ENCODE results near the gene SETMAR.
"Not testable (repeated sequence)": the region's sequence is repeated elsewhere in the genome, so short reads cannot be mapped to it uniquely, and the experiment has no call there.

The SETMAR gene

DNA sequence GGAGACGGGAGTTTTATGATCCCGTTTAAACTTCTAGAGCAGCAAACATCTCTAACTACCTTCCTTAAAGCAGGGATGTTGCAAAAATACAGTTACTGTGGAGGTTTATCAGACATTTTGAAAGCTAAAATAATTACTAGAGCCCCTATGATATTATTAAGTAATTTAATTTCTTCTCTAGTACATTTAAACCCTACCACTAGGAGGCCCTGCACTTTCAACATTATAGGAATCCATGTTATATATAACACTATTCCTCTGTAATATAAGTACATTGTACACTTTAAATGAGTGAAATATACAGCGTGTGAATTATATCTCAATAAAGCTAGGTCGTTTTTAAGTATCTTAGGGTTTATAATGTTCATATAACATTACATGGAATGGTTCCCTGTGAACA lies 11.5 kb downstream of the SETMAR start:
- DNase-seq = no peak

DNA sequence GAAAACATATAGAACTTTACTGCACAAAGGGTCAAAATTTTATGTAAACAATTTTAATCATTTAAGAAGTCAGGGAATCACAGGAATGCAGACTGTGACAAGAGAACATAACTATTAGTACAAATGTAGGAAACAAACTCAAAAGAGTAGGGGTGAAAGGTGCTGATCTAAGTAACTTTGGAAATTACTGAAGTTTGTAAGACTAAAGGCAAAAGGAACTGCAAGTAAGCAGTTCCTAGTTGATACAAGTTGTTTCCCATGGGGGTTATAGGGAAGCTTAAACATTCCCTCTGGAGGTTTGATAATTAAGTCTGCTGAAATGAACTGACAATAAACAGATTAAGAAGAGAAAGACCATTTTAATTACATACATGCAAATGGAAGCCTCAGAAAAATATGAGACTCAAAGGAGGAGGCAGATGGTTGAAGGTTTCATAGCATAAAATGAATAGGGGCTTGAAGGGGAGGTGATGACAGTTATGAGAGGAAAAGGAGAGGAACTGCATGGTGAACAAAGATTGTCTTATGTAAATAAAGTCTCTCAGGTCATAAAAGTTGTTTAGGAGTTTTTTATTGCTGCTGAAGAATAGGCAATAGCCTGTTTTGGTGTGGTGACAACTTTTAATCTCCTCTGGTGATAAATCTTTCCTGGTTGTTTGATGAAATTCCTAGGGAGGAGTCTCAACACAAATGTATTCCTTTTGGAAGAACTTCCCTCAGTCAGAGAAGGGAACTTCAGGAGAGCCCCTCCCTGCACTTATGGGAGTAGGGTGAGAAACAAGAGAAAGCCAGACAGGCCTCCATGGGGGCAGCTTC lies 17.1 kb downstream of the SETMAR start:
- no peak for DNase-seq

DNA sequence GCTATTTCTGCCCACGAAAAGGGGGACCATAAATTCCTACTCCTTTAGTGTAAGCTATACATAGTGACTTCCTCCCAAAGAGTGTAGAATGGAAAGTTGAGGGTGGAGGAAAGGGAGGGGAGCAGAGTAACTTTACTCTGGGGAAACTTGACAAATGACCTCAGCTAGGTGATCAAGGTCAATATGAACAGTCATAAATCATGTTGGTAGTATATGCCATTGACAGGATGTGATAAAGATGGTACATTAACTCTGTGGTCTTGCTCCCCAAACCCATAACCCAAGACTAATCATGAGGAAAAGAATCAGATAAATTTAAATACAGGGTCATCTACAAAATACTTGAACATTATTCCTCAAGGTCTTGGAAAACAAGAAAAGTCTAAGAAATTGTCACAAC lies 18.6 kb downstream of the SETMAR start:
- no peak for DNase-seq

DNA sequence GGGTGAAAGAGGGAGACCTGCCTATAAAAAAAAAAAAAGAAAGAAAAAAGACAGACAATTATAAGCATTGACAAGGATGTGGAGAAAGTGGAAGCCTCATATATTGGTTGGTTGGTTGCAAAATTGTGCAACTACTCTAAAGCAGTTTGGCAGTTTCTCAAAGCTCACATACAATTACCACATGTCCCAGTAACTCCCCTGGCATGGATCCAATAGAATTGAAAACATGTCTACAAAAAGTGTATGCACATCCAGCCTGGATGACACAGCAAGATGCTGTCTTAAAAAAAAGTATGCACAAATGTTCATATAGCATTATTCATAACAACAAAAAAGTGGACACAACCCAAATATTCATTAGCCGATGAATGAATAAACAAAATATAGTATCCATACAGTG lies 19.5 kb downstream of the SETMAR start:
- no peak for DNase-seq

DNA sequence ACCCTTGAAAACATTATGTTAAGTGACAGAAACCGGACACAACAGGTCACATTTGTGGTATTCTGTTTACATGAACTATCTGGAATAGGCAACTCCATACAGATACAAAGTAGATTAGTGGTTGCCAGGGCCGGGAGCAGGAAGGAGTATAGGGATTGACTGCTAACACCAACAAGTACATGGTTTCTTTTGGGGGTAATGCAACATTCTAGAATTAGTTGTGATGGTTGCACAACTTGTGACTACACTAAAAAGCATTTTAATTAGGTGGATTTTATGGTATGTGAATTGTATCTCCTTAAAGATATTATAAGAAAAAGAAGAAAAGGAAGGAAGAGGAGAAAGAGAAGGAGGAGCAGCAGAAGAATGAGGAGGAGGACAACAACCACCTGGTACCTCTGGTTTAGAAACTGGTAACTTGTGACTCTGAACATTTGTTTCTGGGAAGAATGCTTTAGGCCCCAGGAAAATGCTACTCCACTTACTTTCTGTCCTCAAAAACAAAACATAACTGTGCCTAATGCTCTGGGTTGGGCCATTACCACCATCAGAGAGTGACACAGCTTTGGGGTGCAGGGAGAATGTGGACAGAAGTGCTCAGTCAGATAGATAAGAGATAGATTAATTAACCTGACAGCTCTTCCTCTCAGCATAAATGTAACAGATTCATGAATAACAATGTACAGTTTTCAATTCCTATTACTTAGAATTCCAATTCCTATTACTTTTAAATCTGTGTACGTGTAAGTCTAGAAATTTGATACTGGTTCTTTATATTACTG lies 20.3 kb downstream of the SETMAR start:
- no peak for DNase-seq

DNA sequence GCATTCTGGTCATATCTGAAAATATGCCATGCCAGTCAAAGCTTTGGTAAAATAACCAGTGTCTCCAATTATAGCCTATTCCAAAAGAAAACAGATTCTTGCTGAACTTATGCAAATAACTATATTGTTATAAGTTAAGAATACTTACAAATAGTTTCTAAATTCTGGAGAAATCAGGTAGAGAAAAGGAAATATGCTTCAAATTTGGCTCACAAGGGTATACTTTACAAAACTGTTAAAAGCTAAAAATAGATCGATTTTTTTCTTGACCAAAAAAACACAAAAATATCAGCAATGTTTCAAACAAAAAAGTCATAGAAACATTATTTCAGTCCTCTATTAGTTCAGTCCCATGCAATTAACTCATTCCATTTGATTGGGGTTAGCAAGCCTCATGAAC lies 23.7 kb downstream of the SETMAR start:
- no peak for DNase-seq

DNA sequence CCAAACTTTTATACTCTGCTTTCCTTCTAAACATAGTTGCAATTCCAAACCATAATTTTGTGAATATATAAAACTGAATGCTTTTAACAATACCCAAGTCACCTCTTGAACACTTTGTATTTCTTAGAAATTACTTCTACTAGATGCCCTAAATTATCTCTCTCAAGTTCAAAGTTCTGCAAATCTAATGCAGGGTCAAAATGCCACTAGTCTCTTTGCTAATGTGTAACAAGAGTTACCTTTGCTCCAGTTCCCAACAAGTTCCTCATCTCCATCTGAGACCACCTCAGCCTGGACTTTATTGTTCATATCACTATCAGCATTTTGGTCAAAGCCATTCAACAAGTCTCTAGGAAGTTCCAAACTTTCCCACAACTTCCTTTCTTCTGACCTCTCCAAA lies 26.6 kb downstream of the SETMAR start:
- not testable (repeated sequence) for DNase-seq

DNA sequence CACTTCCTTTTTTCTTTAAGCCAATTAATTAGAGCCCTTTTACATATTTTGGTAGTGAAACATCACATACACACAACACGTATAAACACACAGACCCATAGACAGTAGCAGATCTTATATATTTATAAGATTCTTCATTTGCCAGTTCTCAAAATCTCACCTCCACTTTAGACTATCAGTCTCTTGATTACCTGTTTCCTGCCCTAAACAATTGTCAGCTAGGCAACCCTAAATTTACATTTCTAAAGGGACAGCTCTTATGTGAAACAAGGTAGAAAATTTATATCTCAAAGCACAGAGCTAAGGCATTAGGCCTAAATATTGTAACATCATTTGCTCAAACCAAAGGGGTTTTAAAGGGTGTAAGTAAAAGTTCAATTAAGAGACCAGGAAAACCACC lies 28.9 kb downstream of the SETMAR start:
- DNase-seq = no peak

DNA sequence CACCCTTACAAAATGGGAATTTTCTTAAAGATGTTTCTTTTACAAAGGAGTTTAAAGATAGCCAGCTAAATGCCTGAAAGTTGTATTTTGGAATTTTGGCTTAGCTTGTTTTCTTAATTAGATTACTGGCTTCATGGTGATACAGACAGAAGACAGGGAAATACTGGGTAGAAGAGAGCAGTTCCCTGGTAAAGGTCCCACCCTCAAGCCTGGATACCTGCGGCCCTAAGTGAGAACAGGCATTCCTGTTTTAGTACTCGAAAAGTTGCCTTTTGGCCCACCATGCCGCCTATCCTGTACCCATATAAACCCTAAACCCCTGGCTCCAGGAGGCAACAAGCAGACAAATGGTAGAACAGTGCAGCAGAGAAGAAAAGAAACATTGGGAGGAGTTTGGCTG lies 29.4 kb downstream of the SETMAR start:
- DNase-seq = no peak

DNA sequence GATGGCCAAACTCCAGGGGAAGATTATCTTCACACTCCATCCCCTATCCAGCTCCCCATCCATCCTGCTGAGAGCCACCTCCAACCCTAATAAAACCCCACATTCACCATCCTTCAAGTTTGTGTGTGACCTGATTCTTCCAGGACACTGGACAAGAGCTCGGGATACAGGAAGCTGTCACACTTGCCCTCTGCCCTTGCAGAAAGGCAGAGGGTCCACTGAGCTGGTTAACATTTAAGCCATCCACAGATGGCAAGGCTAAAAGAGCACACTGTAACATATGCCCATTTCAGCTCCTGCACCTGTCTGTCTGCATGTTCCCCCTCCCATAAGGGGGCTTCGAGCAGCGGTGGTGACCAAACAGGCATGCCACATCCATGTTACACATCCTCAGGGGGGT lies 29.8 kb downstream of the SETMAR start:
- DNase-seq = no peak

DNA sequence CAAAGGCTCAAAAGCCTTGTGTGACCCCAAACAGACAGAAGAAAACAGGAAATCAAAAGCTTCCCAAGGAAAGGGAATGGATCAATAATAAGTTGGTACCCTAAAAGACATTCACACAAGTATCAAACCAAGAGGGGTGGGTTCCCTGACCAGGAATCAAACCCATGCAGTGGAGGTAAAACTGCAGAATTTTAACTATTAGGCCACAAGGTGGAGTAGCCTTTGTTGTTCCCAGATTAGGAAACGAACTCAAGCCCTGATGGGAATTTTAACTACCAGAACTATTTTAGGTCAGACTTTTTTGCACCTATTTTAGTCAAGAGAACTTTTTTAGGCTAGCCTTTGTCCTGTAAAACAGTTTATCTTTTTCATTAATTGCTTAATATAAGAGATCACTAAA lies 31.4 kb downstream of the SETMAR start:
- DNase-seq = no peak

DNA sequence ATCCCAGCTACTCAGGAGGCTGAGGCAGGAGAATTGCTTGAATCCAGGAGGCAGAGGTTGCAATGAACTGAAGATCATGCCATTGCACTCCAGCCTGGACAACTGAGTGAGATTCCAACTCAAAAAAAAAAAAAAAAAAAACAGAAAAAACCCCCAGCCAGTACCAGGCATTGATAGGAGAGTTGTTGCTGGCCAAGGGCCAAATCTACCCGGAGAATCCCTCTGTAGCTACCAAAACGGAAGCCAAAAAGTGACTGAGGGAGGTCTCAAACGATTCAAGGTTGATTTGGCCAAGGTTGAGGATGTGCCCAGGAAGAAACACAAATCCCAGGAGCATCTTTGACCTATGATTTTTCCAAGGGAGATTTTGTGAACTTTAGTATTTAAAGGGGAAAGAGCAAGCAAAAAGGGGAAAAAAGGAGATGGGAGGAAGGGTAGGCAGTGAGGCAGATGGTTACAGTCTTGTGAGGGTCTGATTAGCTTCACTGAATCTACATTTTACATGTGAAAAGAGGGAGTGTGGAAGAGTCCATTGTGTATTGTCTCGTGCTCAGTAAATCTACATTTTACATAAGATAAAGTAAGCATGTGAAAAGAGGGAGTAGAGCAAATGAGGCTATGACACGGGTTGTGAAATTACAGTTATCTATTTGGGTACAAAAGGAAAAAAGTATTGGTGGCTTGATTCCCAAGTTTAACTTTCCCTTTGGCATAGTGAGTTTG lies 32.8 kb downstream of the SETMAR start:
- no peak for DNase-seq

DNA sequence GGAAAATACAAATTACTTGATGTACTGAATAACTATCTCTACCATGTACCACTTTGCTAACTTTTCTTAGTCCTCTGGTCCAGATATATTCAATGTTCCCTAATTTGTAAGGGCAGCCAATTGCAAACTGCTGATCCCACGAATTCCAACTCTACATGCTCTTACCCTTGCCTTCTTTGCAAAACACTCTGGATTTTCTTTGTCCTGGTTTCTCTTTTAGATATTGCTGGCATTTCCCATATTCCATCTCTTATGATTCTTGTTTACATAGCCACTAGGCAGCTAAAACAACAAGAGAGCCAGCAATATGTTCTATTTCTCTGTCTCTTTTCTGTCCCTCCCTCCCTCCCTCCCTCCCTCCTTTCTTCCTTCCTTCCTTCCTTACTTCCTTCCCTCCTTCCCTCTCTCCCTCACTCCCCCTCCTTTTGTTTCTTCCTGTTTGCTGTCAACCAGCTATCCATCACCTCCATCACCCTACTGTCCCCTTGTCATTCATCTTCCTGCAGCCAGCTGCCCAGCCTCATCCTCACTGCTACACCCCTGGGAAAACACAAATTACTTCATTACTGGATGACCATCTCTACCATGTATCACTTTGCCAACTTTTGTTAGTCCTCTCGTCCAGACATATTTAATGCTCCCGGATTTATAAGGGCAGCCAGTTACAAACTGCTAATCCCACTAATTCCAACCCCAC lies 33.8 kb downstream of the SETMAR start:
- DNase-seq = no peak

DNA sequence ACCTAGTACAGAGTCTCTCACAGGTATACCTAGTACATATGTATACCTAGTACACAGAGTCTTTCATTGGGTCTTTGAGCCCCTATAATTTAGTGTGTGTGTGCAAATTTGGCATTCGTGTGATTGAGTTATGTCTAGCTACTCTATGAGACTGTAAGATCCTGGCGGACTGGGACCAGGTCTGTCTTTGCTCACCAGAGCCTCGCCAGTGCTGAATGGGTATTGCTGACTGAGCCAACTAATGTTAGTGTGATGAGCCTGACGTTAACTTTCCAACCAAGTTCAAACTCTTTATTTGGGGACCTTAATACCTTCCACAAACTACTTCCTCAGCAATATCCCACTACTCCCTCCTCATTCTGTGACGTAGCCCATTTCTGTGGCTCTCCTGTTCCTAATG lies 35.6 kb downstream of the SETMAR start:
- no peak for DNase-seq

DNA sequence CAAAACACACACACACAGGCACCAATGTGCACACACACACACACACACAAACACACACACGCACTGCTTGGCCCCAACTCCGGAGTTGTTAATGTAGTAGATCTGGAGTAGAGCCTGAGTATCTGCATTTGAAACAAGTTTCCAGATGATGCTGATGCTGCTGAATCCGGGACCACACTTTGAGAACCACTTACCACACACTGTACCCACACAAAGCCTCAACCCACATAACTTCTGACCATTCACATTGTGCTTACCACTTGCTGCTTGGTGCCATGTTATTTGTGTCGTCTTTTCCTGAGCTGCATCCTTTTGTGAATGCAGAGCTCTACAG lies 36.9 kb downstream of the SETMAR start:
- DNase-seq = no peak

DNA sequence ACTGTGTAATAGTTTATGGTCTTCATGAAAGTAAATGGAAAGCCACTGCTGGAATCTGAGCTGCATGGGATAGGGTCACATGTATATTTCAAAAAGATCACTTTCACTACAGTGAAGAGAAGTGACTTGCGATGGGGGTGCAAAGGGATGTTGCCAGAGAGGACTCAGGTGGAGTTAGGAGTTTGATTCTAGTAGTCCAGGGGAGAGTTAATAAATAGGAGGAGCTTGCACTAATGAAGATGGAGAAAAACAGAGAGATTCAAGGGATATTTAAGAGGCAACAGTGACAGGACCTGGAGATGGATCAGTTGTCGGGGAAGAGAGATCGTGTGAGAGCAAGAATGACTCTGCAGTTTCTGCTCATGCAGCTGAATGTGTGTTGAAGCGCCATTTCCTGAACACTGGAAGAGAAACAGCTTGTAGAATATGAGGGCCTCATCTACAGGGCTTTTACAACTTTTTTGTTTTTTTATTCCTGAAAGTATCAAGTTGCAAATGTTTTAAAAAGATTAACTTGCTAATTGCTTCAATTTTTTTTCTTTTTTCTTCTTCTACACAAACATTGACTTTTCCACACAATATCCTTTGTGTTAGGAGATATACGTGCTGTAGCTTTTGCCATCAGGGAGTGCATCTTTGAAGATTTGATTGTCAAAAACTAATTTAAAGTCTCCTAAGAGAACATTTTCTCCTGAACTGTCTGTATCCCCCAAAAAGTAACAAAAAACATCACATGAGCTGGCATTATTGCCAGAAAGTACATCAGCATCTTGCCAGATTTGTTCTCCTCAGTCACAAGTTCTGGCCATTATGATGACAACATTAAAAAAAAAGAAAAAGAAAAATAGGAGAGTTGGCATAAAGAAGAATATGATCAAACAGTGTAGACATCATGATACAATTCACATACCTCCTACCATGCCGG lies 37.5 kb downstream of the SETMAR start:
- no peak for DNase-seq

DNA sequence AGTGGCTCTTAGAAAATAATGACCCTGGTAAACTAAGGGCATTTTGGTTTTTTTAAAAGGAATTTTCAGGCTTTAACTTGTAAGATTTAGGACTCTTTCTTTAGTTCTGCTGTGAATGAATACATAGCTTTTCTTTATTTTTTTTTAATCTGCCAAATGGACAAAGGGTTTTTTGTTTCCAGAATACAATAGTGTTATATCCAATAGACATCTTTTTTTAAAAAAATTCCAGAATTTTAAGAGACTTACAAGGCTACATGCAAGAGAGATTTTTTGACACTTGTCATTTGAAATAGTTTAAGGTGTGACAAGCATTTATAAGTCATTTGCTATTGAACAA lies 38.1 kb downstream of the SETMAR start:
- DNase-seq = no peak

DNA sequence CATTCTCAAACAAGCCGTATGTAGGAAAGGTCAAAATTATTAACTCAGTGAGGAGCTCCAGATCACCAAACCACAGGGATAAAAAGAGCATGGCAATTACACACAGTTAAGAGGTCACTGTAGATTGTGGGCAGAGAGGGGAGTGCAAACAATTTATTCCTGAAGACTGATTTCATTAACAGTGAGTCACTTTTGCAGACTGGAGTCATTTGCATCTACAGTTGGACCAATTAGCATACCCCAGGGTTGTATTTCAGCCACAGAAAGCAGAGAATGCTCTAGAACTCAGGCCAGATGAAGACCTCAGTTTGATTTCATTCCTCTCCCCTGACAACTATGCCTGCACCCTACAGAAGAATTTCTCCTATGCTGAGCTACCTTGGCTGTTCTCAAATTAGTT lies 40.1 kb downstream of the SETMAR start:
- no peak for DNase-seq

DNA sequence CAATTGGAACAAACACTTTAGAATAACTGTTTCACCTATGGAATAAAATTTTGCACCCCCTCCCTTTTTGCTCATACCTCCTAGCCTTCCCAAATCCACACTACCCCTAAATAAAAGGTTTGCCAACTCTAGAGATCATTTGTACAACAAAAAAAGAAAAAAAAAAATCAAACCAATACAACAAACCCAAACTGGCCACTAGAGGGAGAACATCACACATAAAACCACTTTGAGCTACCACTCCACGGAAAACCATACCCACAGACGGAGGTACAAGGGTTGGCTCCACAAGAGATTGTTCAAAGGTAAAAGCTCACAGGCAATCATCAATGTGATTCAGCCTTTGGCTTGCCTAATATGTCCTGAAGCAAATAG lies 47.6 kb downstream of the SETMAR start:
- DNase-seq = peak; percentile 3

DNA sequence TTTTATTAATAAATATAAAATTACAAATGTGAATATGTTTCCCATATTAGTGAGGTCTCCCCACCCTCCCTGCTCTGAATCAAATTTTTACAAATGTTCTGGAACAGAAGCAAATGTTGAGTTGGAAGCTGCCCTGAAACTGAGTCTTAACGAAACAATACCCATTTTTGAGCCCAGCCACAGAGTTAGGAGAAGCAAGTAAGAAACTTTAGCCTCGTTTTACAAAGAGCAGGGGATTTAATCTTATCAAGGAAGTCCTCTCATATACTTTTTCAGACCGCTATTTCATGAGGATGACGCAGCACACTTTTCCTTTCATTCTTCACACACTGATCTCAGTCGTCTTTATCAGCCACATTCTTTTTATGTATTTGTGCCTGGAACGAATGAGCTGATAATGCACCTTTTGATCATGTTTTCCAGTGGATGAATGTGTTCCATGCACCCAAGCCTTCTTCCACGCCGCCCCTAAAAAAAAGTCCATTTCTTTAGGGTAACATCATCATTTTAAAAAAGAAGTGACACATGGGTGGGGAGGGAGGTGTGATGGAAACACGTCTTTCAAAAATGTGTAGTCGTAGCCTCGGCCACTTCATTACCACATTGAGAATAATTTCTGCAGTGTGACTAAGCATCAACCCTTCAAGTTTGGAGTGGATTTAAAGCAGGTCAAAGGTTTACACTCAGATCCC lies 48.1 kb downstream of the SETMAR start:
- DNase-seq = no peak

DNA sequence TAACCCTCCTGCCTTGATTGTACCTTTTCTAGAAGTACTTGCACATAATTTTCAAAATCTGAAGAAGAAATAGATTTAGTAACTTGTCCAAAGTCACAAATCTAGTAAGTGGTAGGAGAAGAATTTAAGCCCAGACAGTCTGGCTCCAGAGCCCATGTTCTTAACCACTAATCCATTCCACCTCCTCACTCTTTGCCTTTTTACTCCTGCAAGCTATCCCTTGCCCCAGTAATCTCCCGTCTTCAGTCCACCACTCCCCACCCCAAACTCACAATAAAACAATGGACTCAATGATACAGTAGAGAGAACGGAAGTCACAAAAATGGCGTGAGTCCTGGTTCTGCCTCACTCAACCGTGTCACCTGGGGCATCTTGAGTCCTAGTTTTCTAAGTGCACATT lies 48.7 kb downstream of the SETMAR start:
- DNase-seq = no peak

Measured in NK-92 treated with Interleukin-12 subunit alpha and Interleukin-12 subunit beta, amount 100 ng/mL, for 24 hours (cell line).